Keratinocyte (primary cell): ENCODE data around the gene FAM13A. TPM values are rescaled to one million over a fixed set of nuclear protein-coding genes. Genes with fewer than 3 reads are reported as not detected.

Experiments
- DNase-seq: peaks from one replicate; pipeline ENCODE4 v3.0.0-alpha.2; 2011; ENCODE audit warnings: low read depth, missing footprints, low spot score
- FAIRE-seq: peaks from 2 replicates; lab custom pipeline; 2011; peaks lifted over from hg19 to GRCh38; lab: Jason Lieb, UNC
- H2AFZ ChIP-seq: 2 replicates; pipeline ENCODE4 v1.6.0; 2012; ENCODE audit warnings: low read length, control low read depth, inconsistent platforms; ENCODE audit not compliant: control insufficient read depth
- H3K27ac ChIP-seq: 2 replicates; pipeline ENCODE4 v1.5.1; 2011; ENCODE audit warnings: low read length; ENCODE audit not compliant: control insufficient read depth, insufficient read depth
- H3K27me3 ChIP-seq: 3 replicates; pipeline ENCODE4 v1.6.0; 2011; ENCODE audit warnings: low read length; ENCODE audit not compliant: control insufficient read depth, insufficient read depth; ENCODE audit errors: extremely low read depth
- H3K36me3 ChIP-seq, 2 experiments: 2 replicates in 1 of 2; 3 replicates in 1 of 2; pipeline ENCODE4 v1.5.1; 2011; ENCODE audit warnings: low read length in 2 of 2, mild to moderate bottlenecking in 1 of 2; ENCODE audit not compliant: control insufficient read depth in 2 of 2, insufficient read depth in 2 of 2; ENCODE audit errors: extremely low read depth in 1 of 2
- H3K4me1 ChIP-seq: 3 replicates; pipeline ENCODE4 v1.5.1; 2011; ENCODE audit warnings: low read length; ENCODE audit not compliant: control insufficient read depth, insufficient read depth; ENCODE audit errors: extremely low read depth
- H3K4me2 ChIP-seq: 3 replicates; pipeline ENCODE4 v1.6.0; 2011; ENCODE audit warnings: low read depth, low read length; ENCODE audit not compliant: control insufficient read depth, insufficient read depth; ENCODE audit errors: extremely low read depth
- H3K4me3 ChIP-seq, 3 experiments: fragments of 200-600 bp in 1 of 3; sonication (generic) in 1 of 3; 2 replicates in 2 of 3; 3 replicates in 1 of 3; pipeline ENCODE4 v1.5.1; 2011 to 2016; ENCODE audit warnings: low read length in 3 of 3, mild to moderate bottlenecking in 3 of 3, control low read depth in 2 of 3, inconsistent platforms in 1 of 3, low read depth in 1 of 3, mixed read lengths in 1 of 3, mixed run types in 1 of 3, moderate library complexity in 1 of 3; ENCODE audit not compliant: control insufficient read depth in 2 of 3, insufficient read depth in 2 of 3; ENCODE audit errors: extremely low read depth in 1 of 3
- H3K79me2 ChIP-seq: 2 replicates; pipeline ENCODE4 v1.6.0; 2012; ENCODE audit warnings: low read length; ENCODE audit not compliant: control insufficient read depth, insufficient read depth
- H3K9ac ChIP-seq: 3 replicates; pipeline ENCODE4 v1.6.0; 2011; ENCODE audit warnings: low read length; ENCODE audit not compliant: control insufficient read depth, insufficient read depth; ENCODE audit errors: extremely low read depth
- H3K9me1 ChIP-seq: 3 replicates; pipeline ENCODE4 v1.6.0; 2011; ENCODE audit warnings: low read length; ENCODE audit not compliant: control insufficient read depth, insufficient read depth; ENCODE audit errors: extremely low read depth
- H3K9me3 ChIP-seq: 2 replicates; pipeline ENCODE4 v1.5.1; 2012; ENCODE audit warnings: low read depth, low read length; ENCODE audit not compliant: control insufficient read depth
- H4K20me1 ChIP-seq: 3 replicates; pipeline ENCODE4 v1.6.0; 2011; ENCODE audit warnings: low read length; ENCODE audit not compliant: control insufficient read depth, insufficient read depth; ENCODE audit errors: extremely low read depth
- CTCF ChIP-seq, 3 experiments: IDR thresholded peaks in 1 of 3; conservative IDR thresholded peaks in 1 of 3; optimal IDR thresholded peaks in 1 of 3; 2 replicates in 2 of 3; 3 replicates in 1 of 3; pipeline versions ENCODE3 to v1.5.1; 2011; ENCODE audit warnings: low read length in 3 of 3, mild to moderate bottlenecking in 3 of 3, moderate library complexity in 2 of 3, control low read depth in 1 of 3, inconsistent platforms in 1 of 3; ENCODE audit not compliant: insufficient read depth in 2 of 3; ENCODE audit errors: extremely low read depth in 1 of 3
- EZH2 ChIP-seq: IDR thresholded peaks from one replicate; pipeline ENCODE4 v1.6.1; 2012; ENCODE audit warnings: inconsistent platforms, mild to moderate bottlenecking, low read length, moderate library complexity
- dilution Hi-C: fragments of 300-500 bp; cut with MboI; formaldehyde crosslinking; loops from one replicate; pipeline ENCODE4 v1.7.0; 2020; ENCODE audit warnings: low sequenced_read_pairs; ENCODE audit not compliant: extremely low pct_ligation_motif_present
- polyA plus RNA-seq, 5 experiments: library from polyadenylated mRNA; depleted of rRNA in 3 of 5; stranded (reverse) in 3 of 5; stranded (forward) in 1 of 5; unstranded in 1 of 5; fragments of >200 nt; gene quantifications; 1 replicate in 1 of 5; 2 replicates in 3 of 5; 3 replicates in 1 of 5; pipeline versions ENCODE4 v1.2.1 to v1.2.3, GENCODE V29; 2011 to 2012; ENCODE audit warnings: missing spikeins in 2 of 5, low read depth in 1 of 5, low replicate concordance in 1 of 5

The FAM13A gene
- polyA plus RNA-seq, 1 donor (not counting 4 experiments of a cell fraction or from before 2014, with no cell fraction given) = 6.0 TPM

GRCh38 chr4:88757776-88758175, 299.2 kb downstream of the FAM13A start:
- DNase-seq (no peak), FAIRE-seq (no peak)
- no peak overlapping the region for H3K4me2 ChIP-seq
- TF ChIP-seq EZH2 = no peak
- TF ChIP-seq CTCF (optimal IDR thresholded peaks at IDR 0.05 in 1 of 3, IDR thresholded peaks at IDR 0.05 in 1 of 3, conservative IDR thresholded peaks at IDR 0.05 in 1 of 3; ENCODE audit: extremely low read depth in 1 of 3, insufficient read depth in 2 of 3, low read length in 3 of 3) = no peak
- H3K36me3 ChIP-seq = no peaks in the 10 kb centered on the region
- no peaks in the 10 kb centered on the region for H3K9me3 ChIP-seq
- H3K9me1 ChIP-seq = no peaks in the 10 kb centered on the region
- H3K4me1 ChIP-seq = no peaks in the 10 kb centered on the region
- no peaks in the 10 kb centered on the region for H4K20me1 ChIP-seq
- H3K4me3 ChIP-seq = no peak overlapping the region
- H3K27ac ChIP-seq = no peak overlapping the region
- H3K79me2 ChIP-seq = no peaks in the 10 kb centered on the region
- no peaks in the 10 kb centered on the region for H3K27me3 ChIP-seq
- H2AFZ ChIP-seq = no peak overlapping the region
- dilution Hi-C loops = no loop called here
- no peak overlapping the region for H3K9ac ChIP-seq

GRCh38 chr4:88757067-88757466, 299.9 kb downstream of the FAM13A start:
- no peak overlapping the region for H3K4me2 ChIP-seq
- H3K27me3 ChIP-seq = no peaks in the 10 kb centered on the region
- H3K9me3 ChIP-seq = no peaks in the 10 kb centered on the region
- H3K36me3 ChIP-seq = no peaks in the 10 kb centered on the region
- dilution Hi-C loops = no loop called here
- H2AFZ ChIP-seq = no peak overlapping the region
- no peak overlapping the region for H3K4me3 ChIP-seq
- TF ChIP-seq EZH2 (no peak), CTCF (optimal IDR thresholded peaks at IDR 0.05 in 1 of 3, IDR thresholded peaks at IDR 0.05 in 1 of 3, conservative IDR thresholded peaks at IDR 0.05 in 1 of 3; ENCODE audit: extremely low read depth in 1 of 3, insufficient read depth in 2 of 3, low read length in 3 of 3) (no peak)
- H3K4me1 ChIP-seq = no peaks in the 10 kb centered on the region
- H3K9me1 ChIP-seq = no peaks in the 10 kb centered on the region
- DNase-seq (no peak), FAIRE-seq (no peak)
- H3K27ac ChIP-seq = no peak overlapping the region
- no peaks in the 10 kb centered on the region for H4K20me1 ChIP-seq
- H3K79me2 ChIP-seq = no peaks in the 10 kb centered on the region
- H3K9ac ChIP-seq = no peak overlapping the region
